GM12878 (cell line): Measurements from ENCODE around the gene BSCL2. TPM values are rescaled to one million over a fixed set of nuclear protein-coding genes. Genes with fewer than 3 reads are reported as not detected.

ENCODE experiments used
- ATAC-seq: fragments of 200-7000 bp; cut with Tn5 transposase; 3 replicates; pipeline ENCODE4 v1.9.1; 2020; ENCODE audit warnings: mild to moderate bottlenecking, moderate library complexity
- BruUV-seq: library from RNA; stranded (reverse); fragments of 400-500 nt; replicated peaks from 2 replicates; lab custom pipeline; 2021; lab: Mats Ljungman, UMichigan
- CTCF ChIA-PET: fragments of 300-600 bp; sonication (Branson Sonifier 250); formaldehyde crosslinking; extraction: SDS; loops from one replicate; lab custom pipeline; 2021; ENCODE audit warnings: inconsistent platforms; lab: Yijun Ruan, JAX
- POLR2A ChIA-PET: fragments of 350-600 bp; formaldehyde crosslinking; extraction: SDS; loops from one replicate; lab custom pipeline; 2021; ENCODE audit warnings: inconsistent platforms; lab: Charles Lee
- RAD21 ChIA-PET: fragments of 300-600 bp; sonication (Branson Sonifier 250); formaldehyde crosslinking; loops from one replicate; lab custom pipeline; 2023; ENCODE audit warnings: antibody characterized with exemption; ENCODE audit not compliant: unreplicated experiment; lab: Charles Lee
- SMC1A ChIA-PET: fragments of 300-600 bp; sonication (Branson Sonifier 250); formaldehyde crosslinking; loops from one replicate; lab custom pipeline; 2023; ENCODE audit not compliant: unreplicated experiment, uncharacterized antibody; lab: Charles Lee
- DNase-seq: peaks from one replicate; pipeline ENCODE4 v3.0.0-alpha.2; 2011; ENCODE audit warnings: low read depth, low spot score
- FAIRE-seq: peaks from 3 replicates; lab custom pipeline; 2011; peaks lifted over from hg19 to GRCh38; lab: Jason Lieb, UNC
- H2AFZ ChIP-seq: 2 replicates; pipeline ENCODE4 v1.6.0; 2011; ENCODE audit warnings: low read depth, low read length, control low read depth; ENCODE audit not compliant: control insufficient read depth
- H3K27ac ChIP-seq: 2 replicates; pipeline ENCODE4 v1.5.1; 2011; ENCODE audit warnings: control low read depth; ENCODE audit not compliant: control insufficient read depth, insufficient read depth
- H3K27me3 ChIP-seq, 2 experiments: replicated peaks in 1 of 2; 2 replicates each; pipeline versions ENCODE4 v1.6.0 to v1.6.1; 2011; ENCODE audit warnings: low read length in 1 of 2; ENCODE audit not compliant: control insufficient read depth in 2 of 2, insufficient read depth in 2 of 2
- H3K36me3 ChIP-seq, 2 experiments: 2 replicates each; pipeline ENCODE4 v1.5.1; 2011; ENCODE audit warnings: low read length in 1 of 2; ENCODE audit not compliant: control insufficient read depth in 2 of 2, insufficient read depth in 2 of 2
- H3K4me1 ChIP-seq: 2 replicates; pipeline ENCODE4 v1.6.1; 2011; ENCODE audit warnings: mild to moderate bottlenecking, low read length, moderate library complexity, mixed read lengths; ENCODE audit not compliant: control insufficient read depth, insufficient read depth
- H3K4me2 ChIP-seq: 2 replicates; pipeline ENCODE4 v1.6.0; 2011; ENCODE audit warnings: control low read depth; ENCODE audit not compliant: control insufficient read depth, insufficient read depth
- H3K4me3 ChIP-seq: fragments of 200-600 bp; sonication (generic); 2 replicates; pipeline ENCODE4 v1.5.1; 2016
- H3K79me2 ChIP-seq: 2 replicates; pipeline ENCODE4 v1.6.0; 2011; ENCODE audit warnings: low read length; ENCODE audit not compliant: control insufficient read depth, insufficient read depth
- H3K9ac ChIP-seq: 2 replicates; pipeline ENCODE4 v1.8.0; 2011; ENCODE audit warnings: low read length, control low read depth, mixed read lengths; ENCODE audit not compliant: control insufficient read depth, insufficient read depth
- H3K9me3 ChIP-seq: replicated peaks from 3 replicates; pipeline ENCODE4 v1.5.1; 2011; ENCODE audit warnings: mild to moderate bottlenecking, low read length; ENCODE audit not compliant: control insufficient read depth, insufficient read depth
- H4K20me1 ChIP-seq: 2 replicates; pipeline ENCODE4 v1.6.0; 2011; ENCODE audit not compliant: control insufficient read depth, insufficient read depth
- BHLHE40 ChIP-seq, 2 experiments: fragments of 450-650 bp in 1 of 2; IDR thresholded peaks; 2 replicates each; pipeline ENCODE4 v1.6.1; 2011 to 2017; ENCODE audit warnings: low read depth in 2 of 2, borderline replicate concordance in 1 of 2, improper control_type of control experiment in 1 of 2, low read length in 1 of 2, mild to moderate bottlenecking in 1 of 2
- HDAC2 ChIP-seq: fragments of 200-600 bp; sonication (generic); IDR thresholded peaks from 2 replicates; pipeline ENCODE4 v1.6.1; 2017
- HDAC6 ChIP-seq: fragments of 200-600 bp; sonication (generic); IDR thresholded peaks from one replicate; pipeline ENCODE4 v1.8.0; 2017; ENCODE audit warnings: antibody characterized with exemption; ENCODE audit not compliant: unreplicated experiment
- IKZF1 ChIP-seq: fragments of 450-650 bp; conservative IDR thresholded peaks from 2 replicates; pipeline ENCODE4 v1.6.1; 2017; ENCODE audit warnings: antibody characterized with exemption, mild to moderate bottlenecking
- KLF5 ChIP-seq: fragments of 450-650 bp; IDR thresholded peaks from 2 replicates; pipeline ENCODE4 v1.6.1; 2014; ENCODE audit warnings: mild to moderate bottlenecking; ENCODE audit not compliant: partially characterized antibody
- MYB ChIP-seq: fragments of 150-350 bp; IDR thresholded peaks from 2 replicates; pipeline ENCODE4 v1.6.1; 2014; ENCODE audit warnings: mild to moderate bottlenecking, low read depth, low read length, borderline replicate concordance
- NR2C1 ChIP-seq: fragments of 450-650 bp; IDR thresholded peaks from 2 replicates; pipeline ENCODE4 v1.6.1; 2017; ENCODE audit warnings: antibody characterized with exemption, mild to moderate bottlenecking, moderate library complexity
- POU2F2 ChIP-seq: IDR thresholded peaks from 3 replicates; pipeline ENCODE4 v1.6.1; 2011; ENCODE audit warnings: low read depth, mild to moderate bottlenecking, low read length, borderline replicate concordance
- RAD21 ChIP-seq: IDR thresholded peaks from 2 replicates; pipeline ENCODE4 v1.6.1; 2011; ENCODE audit warnings: mild to moderate bottlenecking, low read depth, low read length, moderate library complexity; ENCODE audit not compliant: insufficient read depth
- RBBP5 ChIP-seq: fragments of 200-600 bp; sonication (generic); conservative IDR thresholded peaks from 2 replicates; pipeline ENCODE4 v1.6.1; 2016
- SRF ChIP-seq, 2 experiments: IDR thresholded peaks; 2 replicates each; pipeline ENCODE4 v1.6.1; 2011; ENCODE audit warnings: low read depth in 2 of 2, low read length in 2 of 2, mild to moderate bottlenecking in 1 of 2, moderate library complexity in 1 of 2
- WGBS: methylation state at CpG from one replicate; pipeline ENCODE4 v1.1.6; 2016; ENCODE audit warnings: low lambda C conversion rate; ENCODE audit not compliant: insufficient replicate concordance, insufficient coverage; ENCODE audit errors: missing lambda C conversion rate; 5-methylcytosine and 5-hydroxymethylcytosine counted together
- in situ Hi-C: fragments of 300-500 bp; cut with MboI; formaldehyde crosslinking; loops from 9 replicates; pipeline ENCODE4 v1.14.3; 2018; ENCODE audit warnings: mixed read lengths
- intact Hi-C: fragments of 100-400 bp; cut with micrococcal nuclease; formaldehyde crosslinking; loops from one replicate; pipeline ENCODE4 v1.14.2; 2022; ENCODE audit not compliant: unreplicated experiment
- polyA plus RNA-seq, 11 experiments: library from polyadenylated mRNA; depleted of rRNA in 4 of 11; unstranded in 6 of 11; stranded (reverse) in 5 of 11; fragments of >200 nt; fragmentation: Nextera tagmentation in 4 of 11; fragmentation: Illumina TruSeq in 1 of 11; extraction: Ambion mirVana in 4 of 11; extraction: Trizol in 1 of 11; gene quantifications; 1 replicate in 1 of 11; 2 replicates in 10 of 11; pipeline versions ENCODE4 v1.2.1 to v1.2.3, GENCODE V29; 2011 to 2016; ENCODE audit warnings: inconsistent platforms in 2 of 11, missing spikeins in 2 of 11, low read depth in 1 of 11
- total RNA-seq, 4 experiments: library from RNA; depleted of rRNA in 3 of 4; stranded (reverse); fragments of >200 nt in 3 of 4; fragmentation: Illumina TruSeq in 1 of 4; extraction: Trizol in 1 of 4; gene quantifications; 2 replicates each; pipeline versions ENCODE4 v1.2.1 to v1.2.3, GENCODE V29; 2013 to 2021
- TF ChIP-seq, protein P1 (sequence below): fragments of 450-650 bp; IDR thresholded peaks from 2 replicates; pipeline ENCODE4 v1.6.1; 2018; ENCODE audit warnings: borderline replicate concordance, mild to moderate bottlenecking; ENCODE audit not compliant: partially characterized antibody
- TF ChIP-seq, protein P2 (sequence below): IDR thresholded peaks from 2 replicates; pipeline ENCODE4 v1.6.1; 2012; ENCODE audit warnings: improper control_type of control experiment, low read depth, low read length; ENCODE audit not compliant: insufficient replicate concordance
- TF ChIP-seq, protein P3 (sequence below): IDR thresholded peaks from 2 replicates; pipeline ENCODE4 v1.6.1; 2011; ENCODE audit warnings: borderline replicate concordance, low read depth, mild to moderate bottlenecking, moderate library complexity, low read length; ENCODE audit not compliant: insufficient read depth, poor library complexity, severe bottlenecking

Gene BSCL2
- total and polyA plus RNA-seq, 10 of the 15 experiments (the other 5 are each of a cell fraction or from before 2014, with no cell fraction given): 12.3 to 57.9 (median 21.8) TPM

DNA sequence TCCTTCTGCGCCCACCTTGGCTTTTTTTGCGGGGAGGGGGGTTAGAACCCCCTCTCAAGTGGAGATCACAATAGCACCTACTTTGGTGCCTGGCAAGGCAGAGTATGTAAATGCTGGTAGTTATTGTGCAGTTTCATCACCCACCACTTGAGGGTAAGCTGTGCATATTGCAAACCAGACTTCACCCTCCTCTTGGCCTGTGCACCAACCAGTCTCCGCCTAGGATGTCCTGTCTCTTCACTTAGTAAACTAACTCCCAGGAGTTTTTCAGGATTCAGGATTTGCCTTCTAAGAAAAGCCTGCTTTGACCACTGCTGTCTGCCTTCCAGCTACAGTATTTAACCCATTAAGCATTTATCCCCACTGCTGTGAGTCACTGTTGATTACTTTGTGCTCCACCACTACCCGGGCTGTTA lies 26.4 kb downstream of the BSCL2 start:
- ChIA-PET RAD21 (interaction anchor here (0.9 to 1.9 kb wide), 8 partner anchors 9 to 256 kb away, joined by 3 to 8 read pairs (median 3); partner anchors contain the start of genes C11orf98, CSKMT, LBHD1 and TMEM179B), POLR2A (interaction anchor here (0.5 to 9.7 kb wide), 17 partner anchors 9 to 245 kb away, joined by 3 to 83 read pairs (median 4); partner anchors contain the start of genes BSCL2, C11orf98, CSKMT and GNG3), SMC1A (interaction anchor here (0.6 to 2.1 kb wide), 18 partner anchors 9 to 201 kb away, joined by 3 to 7 read pairs (median 4); partner anchors contain the start of genes C11orf98, CSKMT, HNRNPUL2 and LBHD1), CTCF (interaction anchor here (0.6 to 2.9 kb wide), 28 partner anchors 9 to 256 kb away, joined by 3 to 24 read pairs (median 4); partner anchors contain the start of genes C11orf98, CSKMT, LRRN4CL and POLR2G)
- Histone ChIP-seq H3K79me2 (peaks cover 20% of the 10 kb centered on the region), H3K9ac (no peak overlapping the region), H3K4me2 (no peak overlapping the region), H3K36me3 (peaks cover 0 to 7% of the 10 kb centered on the region in 2 experiments; a peak in 1 of 4 replicates), H4K20me1 (no peaks in the 10 kb centered on the region; the same call in 1 of the 2 replicates), H3K4me3 (no peak overlapping the region), H3K27ac (no peak overlapping the region), H3K4me1 (peaks cover 11% of the 10 kb centered on the region), H3K9me3 (no peaks in the 10 kb centered on the region), H2AFZ (peak overlapping the region; percentile 74), H3K27me3 (no peaks in the 10 kb centered on the region)
- BruUV-seq: no TSS peak
- no peak for DNase-seq
- FAIRE-seq: no peak
- peak; percentile 91 for ATAC-seq
- intact Hi-C loops (loop anchor here (2.0 to 10.0 kb wide), 2 partner anchors 160 to 216 kb away; no protein-coding TSS in a partner anchor), in situ Hi-C loops (no loop called here)
- 36% methylated on average over 4 of the region's 4 CpGs for WGBS
- peak; percentile 64 for TF ChIP-seq RAD21
- TF ChIP-seq MYB: no peak
- no peak for TF ChIP-seq HDAC2
- no peak for TF ChIP-seq KLF5
- no peak for TF ChIP-seq RBBP5
- TF ChIP-seq IKZF1: no peak
- TF ChIP-seq SRF (IDR thresholded peaks at IDR 0.05; ENCODE audit: low read depth in 2 of 2, low read length in 2 of 2): no peak
- TF ChIP-seq NR2C1: no peak
- TF ChIP-seq, protein P1, sequence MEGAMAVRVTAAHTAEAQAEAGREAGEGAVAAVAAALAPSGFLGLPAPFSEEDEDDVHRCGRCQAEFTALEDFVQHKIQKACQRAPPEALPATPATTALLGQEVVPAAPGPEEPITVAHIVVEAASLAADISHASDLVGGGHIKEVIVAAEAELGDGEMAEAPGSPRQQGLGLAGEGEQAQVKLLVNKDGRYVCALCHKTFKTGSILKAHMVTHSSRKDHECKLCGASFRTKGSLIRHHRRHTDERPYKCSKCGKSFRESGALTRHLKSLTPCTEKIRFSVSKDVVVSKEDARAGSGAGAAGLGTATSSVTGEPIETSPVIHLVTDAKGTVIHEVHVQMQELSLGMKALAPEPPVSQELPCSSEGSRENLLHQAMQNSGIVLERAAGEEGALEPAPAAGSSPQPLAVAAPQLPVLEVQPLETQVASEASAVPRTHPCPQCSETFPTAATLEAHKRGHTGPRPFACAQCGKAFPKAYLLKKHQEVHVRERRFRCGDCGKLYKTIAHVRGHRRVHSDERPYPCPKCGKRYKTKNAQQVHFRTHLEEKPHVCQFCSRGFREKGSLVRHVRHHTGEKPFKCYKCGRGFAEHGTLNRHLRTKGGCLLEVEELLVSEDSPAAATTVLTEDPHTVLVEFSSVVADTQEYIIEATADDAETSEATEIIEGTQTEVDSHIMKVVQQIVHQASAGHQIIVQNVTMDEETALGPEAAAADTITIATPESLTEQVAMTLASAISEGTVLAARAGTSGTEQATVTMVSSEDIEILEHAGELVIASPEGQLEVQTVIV: no peak
- peak; percentile 86; the same call in 2 of the 3 replicates for TF ChIP-seq POU2F2
- TF ChIP-seq, protein P2, sequence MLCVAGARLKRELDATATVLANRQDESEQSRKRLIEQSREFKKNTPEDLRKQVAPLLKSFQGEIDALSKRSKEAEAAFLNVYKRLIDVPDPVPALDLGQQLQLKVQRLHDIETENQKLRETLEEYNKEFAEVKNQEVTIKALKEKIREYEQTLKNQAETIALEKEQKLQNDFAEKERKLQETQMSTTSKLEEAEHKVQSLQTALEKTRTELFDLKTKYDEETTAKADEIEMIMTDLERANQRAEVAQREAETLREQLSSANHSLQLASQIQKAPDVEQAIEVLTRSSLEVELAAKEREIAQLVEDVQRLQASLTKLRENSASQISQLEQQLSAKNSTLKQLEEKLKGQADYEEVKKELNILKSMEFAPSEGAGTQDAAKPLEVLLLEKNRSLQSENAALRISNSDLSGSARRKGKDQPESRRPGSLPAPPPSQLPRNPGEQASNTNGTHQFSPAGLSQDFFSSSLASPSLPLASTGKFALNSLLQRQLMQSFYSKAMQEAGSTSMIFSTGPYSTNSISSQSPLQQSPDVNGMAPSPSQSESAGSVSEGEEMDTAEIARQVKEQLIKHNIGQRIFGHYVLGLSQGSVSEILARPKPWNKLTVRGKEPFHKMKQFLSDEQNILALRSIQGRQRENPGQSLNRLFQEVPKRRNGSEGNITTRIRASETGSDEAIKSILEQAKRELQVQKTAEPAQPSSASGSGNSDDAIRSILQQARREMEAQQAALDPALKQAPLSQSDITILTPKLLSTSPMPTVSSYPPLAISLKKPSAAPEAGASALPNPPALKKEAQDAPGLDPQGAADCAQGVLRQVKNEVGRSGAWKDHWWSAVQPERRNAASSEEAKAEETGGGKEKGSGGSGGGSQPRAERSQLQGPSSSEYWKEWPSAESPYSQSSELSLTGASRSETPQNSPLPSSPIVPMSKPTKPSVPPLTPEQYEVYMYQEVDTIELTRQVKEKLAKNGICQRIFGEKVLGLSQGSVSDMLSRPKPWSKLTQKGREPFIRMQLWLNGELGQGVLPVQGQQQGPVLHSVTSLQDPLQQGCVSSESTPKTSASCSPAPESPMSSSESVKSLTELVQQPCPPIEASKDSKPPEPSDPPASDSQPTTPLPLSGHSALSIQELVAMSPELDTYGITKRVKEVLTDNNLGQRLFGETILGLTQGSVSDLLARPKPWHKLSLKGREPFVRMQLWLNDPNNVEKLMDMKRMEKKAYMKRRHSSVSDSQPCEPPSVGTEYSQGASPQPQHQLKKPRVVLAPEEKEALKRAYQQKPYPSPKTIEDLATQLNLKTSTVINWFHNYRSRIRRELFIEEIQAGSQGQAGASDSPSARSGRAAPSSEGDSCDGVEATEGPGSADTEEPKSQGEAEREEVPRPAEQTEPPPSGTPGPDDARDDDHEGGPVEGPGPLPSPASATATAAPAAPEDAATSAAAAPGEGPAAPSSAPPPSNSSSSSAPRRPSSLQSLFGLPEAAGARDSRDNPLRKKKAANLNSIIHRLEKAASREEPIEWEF: no peak
- no peak for TF ChIP-seq HDAC6
- TF ChIP-seq, protein P3, sequence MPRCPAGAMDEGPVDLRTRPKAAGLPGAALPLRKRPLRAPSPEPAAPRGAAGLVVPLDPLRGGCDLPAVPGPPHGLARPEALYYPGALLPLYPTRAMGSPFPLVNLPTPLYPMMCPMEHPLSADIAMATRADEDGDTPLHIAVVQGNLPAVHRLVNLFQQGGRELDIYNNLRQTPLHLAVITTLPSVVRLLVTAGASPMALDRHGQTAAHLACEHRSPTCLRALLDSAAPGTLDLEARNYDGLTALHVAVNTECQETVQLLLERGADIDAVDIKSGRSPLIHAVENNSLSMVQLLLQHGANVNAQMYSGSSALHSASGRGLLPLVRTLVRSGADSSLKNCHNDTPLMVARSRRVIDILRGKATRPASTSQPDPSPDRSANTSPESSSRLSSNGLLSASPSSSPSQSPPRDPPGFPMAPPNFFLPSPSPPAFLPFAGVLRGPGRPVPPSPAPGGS: no peak
- no peak for TF ChIP-seq BHLHE40 (IDR thresholded peaks at IDR 0.05; ENCODE audit: borderline replicate concordance in 1 of 2, low read depth in 2 of 2, low read length in 1 of 2)
